ENCODE measurements around the gene PLA2G15.

The PLA2G15 gene

DNA sequence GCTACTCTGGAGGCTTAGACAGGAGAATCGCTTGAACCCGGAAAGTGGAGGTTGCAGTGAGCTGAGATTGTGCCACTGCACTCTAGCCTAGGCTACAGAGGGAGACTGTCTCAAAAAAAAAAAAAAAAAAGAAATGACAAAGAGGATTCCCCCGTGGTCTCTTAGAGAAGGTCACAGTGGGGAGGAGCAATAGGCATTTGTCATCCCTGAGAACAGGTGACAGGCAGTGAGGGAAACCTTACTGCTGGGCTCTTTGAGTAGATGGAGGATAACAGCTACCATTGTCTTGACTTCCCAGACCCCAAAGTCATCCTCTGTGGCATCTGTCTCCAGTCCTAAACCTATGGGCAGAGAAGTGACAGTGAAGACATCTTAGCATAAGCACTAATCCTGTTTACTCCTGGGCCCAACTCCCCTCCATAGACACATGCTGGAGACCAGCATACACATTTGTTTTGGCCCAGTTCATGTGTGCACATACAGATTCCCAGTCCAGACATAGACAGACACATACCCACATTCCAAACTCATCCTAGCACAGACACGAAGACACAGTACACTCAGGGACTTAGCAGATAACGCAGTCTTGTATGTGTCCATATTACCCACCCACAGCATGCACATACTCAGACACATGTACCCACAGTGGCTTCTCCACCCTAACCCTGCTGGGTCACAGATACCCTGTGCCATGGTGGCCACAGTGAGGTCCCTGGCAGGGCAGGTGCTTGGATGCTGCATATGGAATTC, 11.9 kb upstream of the PLA2G15 start:
- no peak for DNase-seq (ENCODE audit: low read depth)

DNA sequence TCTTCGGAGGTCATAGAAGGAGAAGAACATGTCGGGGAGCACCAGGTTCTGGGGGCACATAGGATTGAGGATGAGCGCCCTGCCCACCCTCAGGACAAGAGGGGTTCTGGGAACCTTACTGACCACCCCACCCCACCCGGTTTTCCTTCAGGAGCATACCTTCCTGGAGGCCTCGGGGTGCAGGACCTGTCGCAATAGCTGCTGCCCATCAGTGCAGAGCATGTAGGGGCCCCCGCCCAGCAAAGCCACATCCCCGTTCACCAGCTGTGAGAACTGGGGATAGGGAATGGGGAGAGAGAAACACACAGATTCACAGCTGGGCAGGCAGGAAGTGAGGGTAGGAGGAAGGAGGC, 11.4 kb upstream of the PLA2G15 start:
- no peak for DNase-seq (ENCODE audit: low read depth)

DNA sequence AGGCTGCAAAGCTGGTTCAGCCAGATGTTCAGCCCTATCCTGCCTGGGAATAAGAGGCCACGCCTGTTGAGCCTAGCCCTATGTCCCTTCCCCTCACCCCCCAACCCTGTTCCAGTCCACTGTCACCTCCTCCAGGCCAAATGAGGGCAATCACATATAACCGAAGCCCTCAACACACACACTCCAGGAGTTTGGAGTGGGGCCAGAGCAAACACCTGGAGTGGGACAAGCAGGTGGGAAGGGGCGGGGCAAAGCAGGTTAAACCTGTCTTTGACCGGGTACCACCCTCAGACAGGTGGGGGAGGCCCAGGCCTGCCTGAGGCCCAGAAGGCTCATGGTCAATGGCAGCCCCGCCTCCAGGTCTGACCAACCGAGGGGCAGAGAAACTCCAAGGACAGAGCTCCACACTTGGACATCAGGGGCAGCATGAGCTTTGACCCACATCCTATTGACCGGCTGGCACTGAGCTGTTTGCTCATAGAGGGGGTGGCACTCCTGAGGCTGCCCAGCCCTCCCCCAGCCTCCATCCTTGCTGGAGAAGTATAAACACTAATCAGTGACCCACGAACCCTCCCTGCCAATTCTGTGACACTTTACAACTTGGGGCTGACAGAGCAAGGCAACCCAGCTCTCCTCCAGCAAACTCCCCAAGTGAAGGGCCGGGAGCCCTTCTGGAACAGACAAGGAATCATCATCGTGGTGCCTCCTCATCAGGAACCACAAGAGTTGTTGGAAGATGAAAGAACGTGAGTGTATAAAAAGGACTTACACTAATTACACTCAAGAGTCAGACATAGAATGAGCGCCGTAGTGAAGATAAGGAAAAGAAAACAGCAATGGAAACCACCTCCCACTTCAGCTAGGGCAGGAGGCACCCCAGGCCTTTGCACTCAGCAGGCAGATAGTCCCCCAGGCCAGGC, 10.7 kb upstream of the PLA2G15 start:
- DNase-seq (ENCODE audit: low read depth) = no peak

DNA sequence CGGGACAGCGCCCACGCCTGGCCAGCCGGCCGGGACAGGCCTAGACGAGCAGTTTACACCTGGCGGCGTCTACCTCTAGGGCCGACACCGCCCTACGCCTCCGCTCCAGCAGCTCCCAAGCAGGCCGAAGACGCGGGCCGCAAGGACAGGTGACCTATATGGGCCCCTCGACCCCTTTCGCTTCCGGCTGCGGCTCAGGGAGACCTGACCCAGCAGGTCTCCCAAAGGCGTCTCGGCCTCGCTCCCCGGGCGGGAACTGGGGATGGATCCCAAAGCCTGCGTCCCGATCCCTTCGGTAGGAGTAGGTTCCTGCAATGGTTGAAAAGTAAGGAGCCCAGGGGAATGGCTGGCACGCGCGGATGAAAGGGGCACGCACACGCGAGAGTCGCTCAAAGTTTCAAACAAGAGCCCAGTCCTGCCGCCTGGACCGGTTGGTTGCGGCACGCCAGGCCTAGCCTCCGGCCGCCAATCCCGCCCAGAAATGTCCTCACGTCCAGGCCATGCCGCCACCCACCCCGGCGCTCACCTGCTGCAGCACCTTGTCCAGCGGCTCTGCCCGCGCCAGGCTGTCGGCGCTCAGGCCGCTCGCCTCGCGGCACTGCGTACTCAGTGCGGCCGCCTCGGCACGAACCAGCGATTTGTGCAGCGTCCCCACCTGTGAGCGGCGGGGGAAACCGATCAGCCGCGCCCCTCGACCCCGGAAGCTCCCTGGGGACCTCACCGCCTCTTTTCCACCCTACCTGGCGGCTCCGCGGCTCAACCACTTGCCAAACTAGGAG, 9.9 kb upstream of the PLA2G15 start:
- DNase-seq (ENCODE audit: low read depth) = no peak

DNA sequence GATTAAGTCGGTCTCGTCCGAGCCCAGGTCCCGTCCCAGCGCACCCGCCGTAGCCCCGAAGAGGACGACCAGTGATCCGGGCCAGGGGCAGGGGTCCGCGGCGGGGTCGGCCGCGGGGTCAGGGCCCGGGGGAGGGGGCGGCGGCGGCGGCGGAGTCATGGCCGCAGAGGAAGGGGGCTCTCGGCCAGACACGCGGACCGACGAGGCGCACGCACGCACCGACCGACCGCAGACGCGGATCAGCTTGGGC, 9.4 kb upstream of the PLA2G15 start, which contains the start of gene ESRP2:
TSS of gene ESRP2 (minus strand) at position 241 of the 250 bp plus-strand sequence. CDS start at position 159, 82 bp downstream.
- no peak for DNase-seq (ENCODE audit: low read depth)

DNA sequence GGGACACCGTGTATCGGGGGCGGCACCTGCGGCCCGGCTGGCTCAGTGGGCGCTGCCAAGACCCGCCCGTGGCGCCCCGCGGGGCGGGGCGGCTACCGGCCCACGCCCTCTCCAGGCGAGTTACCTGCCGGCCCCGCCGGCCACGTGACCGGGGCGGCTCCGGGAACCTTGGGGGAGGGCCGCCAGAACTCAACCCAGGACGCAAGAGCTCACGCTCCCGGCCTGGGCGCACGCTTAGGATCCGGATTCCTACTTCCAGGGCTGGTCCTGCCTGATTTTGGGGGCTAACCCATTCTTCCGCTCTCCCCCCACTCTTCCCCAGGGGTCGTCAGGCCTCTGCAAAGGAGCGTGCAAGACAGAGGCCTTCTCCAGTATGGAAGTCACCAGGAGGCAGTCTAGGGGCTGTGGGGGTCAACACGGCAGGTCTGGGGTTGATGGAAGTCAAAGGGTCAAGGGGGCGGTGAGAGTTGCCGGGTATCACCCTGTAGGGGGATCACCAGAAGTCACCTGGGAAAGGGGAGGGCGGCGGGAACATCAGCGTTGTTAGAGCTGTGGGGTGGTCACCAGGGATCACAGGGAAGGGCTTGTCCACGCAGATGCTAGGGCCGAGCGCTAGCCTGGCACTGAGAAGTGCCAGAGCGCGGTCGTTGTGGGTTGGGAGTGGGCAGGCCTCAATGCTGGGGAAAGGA, 8.9 kb upstream of the PLA2G15 start:
- DNase-seq (ENCODE audit: low read depth) = peak; percentile 17

DNA sequence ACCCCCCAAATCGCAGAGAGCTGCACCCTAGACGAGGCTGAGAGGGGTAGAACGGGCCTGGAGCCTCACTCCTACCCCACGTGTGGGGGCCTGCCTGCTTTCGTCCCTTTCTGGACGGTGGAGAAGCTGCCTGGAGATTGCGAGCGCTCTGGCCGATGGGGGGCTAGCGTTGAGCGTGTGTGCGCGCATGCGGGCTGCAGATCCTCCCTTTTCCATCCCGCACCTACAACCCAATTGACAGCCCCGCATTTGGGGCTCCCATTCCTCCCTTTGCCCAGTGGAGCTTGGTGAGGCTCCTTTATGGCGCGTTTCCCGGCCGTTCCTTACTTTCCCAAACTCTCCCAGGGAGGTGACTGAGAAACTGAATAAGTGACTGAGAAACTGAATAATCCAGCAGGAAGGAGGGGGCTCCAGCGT, 8.3 kb upstream of the PLA2G15 start:
- DNase-seq (ENCODE audit: low read depth) = no peak

DNA sequence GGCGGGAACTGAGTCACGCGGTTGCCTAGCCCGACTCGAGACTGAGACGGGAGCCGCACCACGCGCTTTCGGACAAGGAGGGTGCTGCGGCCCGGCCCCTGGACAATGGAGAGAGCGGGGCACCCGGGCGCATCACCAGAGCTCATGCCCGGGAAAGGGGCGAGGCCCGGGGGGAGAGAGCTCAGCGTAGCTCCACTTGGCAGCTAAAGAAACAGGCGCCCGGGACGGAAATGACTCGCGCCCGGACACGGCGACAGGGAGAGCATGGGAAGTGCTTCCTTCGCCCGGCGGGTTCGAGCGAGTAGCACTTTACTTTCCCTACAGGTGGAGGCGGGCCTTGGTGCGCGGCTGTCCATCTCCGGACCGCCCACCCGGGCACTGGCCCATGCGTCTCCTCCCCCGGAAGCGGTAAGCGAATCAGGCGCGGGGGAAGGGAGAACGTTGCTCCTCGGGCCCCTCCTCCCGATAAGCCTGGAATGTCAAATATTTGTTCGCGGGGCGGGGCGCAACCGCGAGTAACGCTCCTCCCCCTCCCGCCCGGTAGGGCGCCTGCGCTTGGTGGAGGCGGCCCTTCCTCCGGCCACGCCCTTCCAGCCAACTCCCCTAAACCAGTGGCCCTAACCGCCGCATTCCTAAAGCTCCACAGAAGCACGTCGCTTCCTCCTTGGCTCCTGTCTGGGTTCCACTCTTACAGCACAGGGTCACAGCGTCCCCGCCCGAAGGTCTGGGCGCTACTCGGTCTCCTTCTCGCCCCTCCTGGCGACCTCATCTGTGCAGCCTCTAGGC, 7.7 kb upstream of the PLA2G15 start:
- peak; percentile 71 for DNase-seq (ENCODE audit: low read depth)

DNA sequence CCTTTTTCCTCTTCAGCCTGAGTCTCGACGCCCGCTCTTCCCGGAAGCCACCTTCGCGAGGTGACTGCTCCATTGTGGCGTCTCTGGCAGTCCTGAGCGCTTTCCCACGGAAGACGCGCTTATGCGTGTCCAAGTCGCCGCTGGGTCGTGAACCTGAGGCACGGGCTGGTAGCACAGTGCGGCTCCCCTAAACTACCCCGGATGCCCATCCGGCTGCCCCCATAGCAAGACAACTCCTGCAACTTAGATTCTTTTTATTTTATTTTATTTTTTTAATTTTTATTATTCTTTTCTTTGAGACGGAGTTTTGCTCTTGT, 7.2 kb upstream of the PLA2G15 start:
- no peak for DNase-seq (ENCODE audit: low read depth)

DNA sequence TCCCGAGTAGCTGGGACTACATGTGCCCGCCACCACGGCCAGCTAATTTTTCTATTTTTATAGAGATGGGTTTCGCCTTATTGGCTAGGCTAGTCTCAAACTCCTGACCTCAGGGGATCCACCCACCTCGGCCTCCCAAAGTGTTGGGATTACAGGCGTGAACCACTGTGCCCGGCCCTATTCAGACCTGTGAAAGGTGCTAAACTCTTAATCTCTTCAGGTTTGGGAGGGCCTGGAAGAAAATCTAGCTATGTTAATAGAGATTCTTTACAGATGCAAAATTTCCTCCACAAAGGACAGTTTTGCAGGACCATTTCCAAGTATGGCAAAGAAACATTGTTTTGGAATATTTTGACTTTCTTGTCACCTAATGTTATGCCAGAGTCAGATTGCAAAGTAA, 3.1 kb upstream of the PLA2G15 start:
- DNase-seq (ENCODE audit: low read depth) = no peak

DNA sequence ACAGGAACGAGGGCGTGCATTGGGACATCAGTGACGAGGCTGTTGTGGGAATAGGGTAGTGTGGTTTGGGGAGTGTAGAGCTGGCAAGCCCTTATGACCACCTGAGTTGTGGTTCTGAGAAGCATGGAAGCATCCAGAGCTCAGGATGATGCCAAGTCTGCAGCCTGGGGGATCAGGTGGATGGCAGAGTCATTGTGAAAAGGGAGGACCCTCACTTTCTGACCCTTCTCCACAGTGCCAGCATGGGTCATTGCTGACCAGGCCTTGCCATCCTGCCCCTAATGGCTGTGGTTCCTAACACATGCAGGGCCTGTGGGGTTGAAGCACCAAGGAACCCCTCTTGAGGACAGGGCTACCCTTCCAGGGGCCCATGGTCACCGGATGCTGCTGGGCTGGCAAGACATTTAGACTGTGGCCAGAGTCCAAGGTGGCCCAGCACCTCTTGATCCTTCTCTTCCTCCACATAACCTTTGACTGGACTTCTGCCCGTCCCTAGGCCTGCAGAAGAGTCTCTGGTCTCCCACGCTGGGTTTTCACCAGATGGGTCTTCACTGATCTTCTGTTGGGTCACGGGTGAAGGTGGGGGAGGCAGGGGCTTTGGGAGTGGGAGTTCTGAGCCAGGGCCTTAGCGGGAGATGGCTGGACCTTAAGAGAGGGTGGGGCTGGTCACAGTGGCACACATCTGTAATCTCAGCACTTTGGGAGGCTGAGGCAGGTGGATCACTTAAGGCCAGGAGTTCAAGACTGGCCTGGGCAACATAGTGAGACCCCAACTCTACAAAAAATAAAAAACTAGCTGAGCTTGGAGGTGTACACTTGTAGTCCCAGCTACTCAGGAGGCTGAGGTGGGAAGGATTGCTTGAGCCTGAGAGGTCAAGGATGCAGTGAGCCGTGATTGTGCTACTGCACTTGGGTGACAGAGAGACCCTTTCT, 2.0 kb upstream of the PLA2G15 start:
- DNase-seq (ENCODE audit: low read depth) = no peak

DNA sequence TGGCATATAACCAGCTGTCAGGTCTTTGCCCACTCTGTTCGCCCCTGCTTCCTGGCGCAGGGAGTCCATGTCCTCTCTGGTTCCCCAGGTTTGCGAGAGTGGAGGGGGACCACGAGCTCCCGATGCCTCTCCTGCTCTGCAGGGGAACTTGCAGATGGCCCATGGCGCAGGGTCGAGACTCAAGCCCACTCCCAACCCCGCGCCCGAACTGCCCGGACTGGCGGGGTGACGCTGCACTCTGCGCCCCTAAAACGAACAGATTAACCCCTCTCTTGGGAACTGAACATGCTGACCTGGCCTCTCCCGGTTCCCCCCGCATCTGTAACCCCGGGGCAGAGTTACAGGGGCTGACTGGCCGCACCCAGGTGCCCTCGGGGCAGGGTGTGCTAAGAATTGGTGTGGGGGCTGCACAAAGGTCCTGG, 681 bp upstream of the PLA2G15 start:
- DNase-seq (ENCODE audit: low read depth) = no peak

DNA sequence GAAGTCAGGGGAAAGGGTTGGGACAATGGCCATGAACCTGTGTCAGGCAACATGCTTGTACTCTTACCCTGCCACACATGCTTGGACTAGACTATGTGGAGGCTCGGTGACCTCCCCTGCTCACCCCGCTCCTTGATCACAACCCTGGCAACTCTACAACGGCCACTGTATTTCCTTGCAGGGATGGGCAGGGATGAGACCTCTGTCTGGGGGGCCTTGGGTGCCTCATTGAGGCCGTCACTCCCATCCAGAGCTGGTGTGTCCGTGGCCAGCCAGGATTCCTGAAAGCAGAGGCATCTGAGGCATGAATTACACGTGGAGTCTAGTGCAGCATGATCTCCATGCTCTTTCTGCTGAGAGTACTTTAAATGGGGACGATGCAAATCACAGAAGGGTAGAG, 948 bp downstream of the PLA2G15 start:
- no peak for DNase-seq (ENCODE audit: low read depth)

DNA sequence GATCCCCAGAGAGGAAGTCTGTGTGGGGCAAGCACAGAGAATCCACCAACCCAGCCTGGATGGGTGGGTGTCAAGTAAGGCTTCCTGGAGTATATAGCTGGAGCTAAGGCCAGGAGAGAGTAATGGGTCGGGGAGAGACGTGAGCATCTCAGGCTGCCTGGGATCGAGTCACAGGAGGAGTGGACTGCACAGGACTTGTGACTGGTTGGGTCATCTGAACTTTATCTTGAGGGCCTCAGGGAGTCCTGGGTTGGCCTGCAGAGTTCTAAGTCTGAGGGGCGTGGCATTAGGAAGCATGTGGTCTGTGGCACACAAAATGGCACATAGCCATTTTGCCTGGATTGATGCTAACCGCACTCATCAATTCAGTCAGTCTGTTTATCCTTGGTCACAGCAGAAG, 1.5 kb downstream of the PLA2G15 start:
- no peak for DNase-seq (ENCODE audit: low read depth)

DNA sequence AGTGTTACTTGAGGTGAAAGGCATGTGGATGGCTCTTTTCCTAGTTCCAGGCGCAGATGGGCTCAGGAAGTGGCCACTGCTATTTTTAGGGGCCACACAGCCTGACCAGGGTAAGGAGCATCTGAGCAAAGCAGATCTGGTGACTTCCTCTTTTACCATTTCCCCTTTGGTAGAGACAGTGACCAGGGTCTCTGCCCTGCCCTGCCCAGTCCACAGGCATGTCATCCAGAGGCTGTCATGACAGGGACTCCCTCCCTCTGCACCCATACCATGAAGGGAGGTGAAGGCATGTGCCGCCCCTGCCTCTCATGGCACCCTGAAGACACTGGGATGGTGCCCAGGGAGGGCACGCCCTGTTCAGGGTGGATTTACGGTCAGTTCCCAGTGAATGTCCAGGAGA, 2.2 kb downstream of the PLA2G15 start:
- no peak for DNase-seq (ENCODE audit: low read depth)

DNA sequence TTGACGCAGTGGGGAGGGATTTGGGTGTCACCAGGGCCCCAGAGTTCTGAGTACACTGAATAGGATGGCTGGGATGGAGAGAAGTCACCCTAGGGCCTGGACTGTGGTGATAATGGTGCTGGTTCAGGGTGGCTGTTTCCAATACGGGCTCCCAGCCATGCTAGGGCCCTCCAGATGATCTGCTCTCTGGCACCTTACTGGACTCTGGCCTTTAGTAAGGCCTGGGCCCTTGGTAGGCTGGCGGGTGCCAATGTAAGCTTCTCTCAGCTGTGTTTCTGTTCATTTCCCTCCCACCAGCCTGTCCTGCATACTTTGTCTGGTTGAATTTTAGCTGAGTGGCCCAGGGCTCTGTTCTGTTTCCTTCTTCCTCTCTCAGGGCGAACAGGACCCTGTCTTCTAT, 2.8 kb downstream of the PLA2G15 start:
- no peak for DNase-seq (ENCODE audit: low read depth)

DNA sequence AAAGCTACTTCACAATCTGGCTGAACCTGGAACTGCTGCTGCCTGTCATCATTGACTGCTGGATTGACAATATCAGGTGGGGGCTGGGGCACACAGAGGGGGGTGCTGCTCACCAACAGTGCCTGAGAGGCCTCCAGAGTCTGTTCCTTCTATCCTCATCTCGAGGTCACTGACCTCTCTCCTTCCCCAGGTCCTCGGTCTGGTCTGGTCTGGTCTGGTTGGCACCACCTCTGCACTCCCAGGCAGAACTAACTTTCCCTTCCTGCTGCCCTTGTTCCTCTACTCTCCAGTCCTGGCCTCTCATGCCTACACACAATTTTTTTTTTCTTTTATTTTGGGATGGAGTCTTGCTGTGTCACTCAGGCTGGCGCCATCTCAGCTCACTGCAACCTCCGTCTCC, 4.2 kb downstream of the PLA2G15 start:
- no peak for DNase-seq (ENCODE audit: low read depth)

DNA sequence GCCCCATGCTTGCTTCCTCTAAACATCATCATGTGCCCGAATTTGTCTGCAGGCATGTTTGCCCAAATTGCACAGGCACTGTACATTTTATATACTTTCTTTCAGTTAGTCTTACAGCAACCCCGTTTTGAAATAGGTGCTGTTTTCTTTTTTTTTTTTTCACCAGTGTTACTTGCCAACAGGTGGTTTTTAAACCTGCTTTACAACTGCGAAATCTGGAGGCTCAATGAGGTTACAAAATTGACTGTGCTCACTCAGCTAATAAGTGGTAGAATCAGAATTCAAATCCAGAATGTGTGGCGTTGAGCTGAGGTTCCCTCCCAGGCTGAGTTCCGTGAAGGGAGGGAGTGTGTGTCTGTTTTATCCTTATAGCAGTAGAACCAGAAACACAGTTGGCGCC, 5.8 kb downstream of the PLA2G15 start:
- DNase-seq (ENCODE audit: low read depth) = no peak

DNA sequence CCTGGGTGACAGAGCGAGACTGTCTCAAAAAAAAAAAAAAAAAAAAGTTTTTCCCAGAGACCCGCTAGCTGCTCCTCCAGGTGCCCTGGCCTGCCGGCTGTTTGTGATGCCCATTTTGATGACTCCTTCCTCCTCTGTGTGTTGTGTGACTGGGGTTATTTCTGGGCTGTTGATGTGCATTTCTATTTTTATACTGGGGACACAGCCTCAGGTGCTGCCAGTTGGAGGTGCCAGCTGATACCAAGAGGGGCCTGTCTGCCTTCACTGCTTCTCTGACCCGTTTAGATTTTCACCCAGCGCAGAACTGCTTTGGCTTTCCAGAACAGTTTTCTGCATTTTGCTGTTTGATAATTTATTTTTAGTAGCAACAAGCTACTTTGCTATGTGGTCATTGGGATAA, 6.7 kb downstream of the PLA2G15 start:
- no peak for DNase-seq (ENCODE audit: low read depth)

DNA sequence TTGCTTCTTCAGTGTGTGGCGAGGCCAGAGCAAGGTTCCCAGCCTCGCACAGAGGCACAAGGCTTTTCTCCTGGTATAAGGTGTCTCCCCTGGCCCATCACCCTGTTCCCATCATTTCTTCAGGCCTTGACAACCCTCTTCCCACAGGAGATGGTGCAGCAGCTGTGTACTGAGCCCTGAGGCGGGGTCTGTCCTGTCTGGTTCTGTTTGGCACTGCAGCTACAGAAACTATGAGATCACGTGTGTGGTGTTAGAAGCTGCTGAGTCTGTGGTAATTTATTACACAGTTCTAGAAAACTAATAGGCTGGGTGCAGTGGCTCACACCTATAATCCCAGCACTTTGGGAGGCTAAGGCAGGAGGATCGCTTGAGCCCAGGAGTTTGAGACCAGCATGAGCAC, 7.2 kb downstream of the PLA2G15 start:
- no peak for DNase-seq (ENCODE audit: low read depth)

DNA sequence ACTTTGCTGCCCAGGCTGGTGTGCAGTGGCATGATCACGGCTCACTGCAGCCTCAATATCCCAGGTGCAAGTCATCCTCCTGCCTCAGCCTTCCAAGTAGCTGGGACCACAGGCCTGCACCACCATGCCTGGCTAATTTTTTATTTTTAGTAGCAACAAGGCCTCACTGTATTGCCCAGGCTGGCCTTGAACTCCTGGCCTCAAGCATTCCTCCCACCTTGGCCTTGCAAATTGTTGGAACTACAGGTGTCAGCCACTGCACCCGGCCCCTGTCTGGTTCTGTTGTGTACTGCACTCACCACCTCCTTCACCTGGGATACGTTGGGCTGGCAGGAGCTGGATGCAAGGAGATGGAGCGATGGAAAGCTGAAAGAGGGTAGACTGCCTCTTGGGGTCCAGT, 8.5 kb downstream of the PLA2G15 start:
- no peak for DNase-seq (ENCODE audit: low read depth)

Data from stimulated activated CD8-positive, alpha-beta memory T cell treated with anti-CD3 and anti-CD28 coated beads, Interleukin-15, amount 100 ng/mL, for 24 hours (primary cell).